MV-4-11 (cell line): ENCODE results near the gene PCDHGB2.
"Not testable (repeated sequence)": the region's sequence is repeated elsewhere in the genome, so short reads cannot be mapped to it uniquely, and the experiment has no call there.

Experiments
- DNase-seq: peaks from one replicate; lab custom pipeline; 2025; lab: John Stamatoyannopoulos, UW

The PCDHGB2 gene

DNA sequence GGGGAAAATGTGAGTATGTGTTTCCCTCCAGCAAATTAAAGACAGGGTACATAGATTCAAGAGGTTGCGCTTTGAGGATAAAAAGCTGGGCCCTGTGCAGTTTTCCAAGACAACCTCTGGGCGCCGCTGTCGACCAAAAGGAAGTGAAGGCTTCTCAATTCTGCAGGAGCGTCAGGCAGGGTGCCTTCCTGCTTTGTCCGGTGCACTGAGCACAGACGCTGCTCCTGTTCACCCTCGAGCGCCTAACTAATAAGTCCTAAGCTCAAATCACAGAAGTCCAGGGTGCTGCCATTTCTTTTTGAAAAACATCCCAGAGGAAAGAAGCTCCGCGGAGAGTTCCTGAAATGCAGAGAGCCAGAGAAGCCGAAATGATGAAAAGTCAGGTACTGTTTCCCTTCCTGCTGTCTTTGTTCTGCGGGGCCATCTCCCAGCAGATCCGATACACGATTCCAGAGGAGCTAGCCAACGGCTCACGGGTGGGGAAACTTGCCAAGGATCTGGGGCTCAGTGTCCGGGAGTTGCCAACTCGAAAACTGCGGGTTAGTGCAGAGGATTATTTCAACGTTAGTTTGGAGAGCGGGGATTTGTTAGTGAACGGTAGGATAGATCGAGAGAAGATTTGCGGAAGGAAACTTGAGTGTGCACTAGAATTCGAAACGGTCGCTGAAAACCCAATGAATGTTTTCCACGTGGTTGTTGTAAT, 9.7 kb upstream of the PCDHGB2 start, which contains the start of gene PCDHGB1:
PCDHGB1 (plus strand) TSS at position 183 of the 703 bp plus-strand sequence; CDS start at position 345, 162 bp downstream.
- no peak for DNase-seq

DNA sequence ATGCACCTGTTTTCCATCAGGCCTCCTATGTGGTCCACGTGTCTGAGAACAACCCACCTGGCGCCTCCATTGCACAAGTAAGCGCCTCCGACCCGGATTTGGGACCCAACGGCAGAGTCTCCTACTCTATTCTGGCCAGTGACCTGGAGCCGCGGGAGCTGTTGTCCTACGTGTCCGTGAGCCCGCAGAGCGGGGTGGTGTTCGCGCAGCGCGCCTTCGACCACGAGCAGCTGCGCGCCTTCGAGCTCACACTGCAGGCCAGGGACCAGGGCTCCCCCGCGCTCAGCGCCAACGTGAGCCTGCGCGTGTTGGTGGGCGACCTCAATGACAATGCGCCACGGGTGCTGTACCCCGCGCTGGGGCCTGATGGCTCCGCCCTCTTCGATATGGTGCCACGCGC, 8.2 kb upstream of the PCDHGB2 start:
- DNase-seq = no peak

DNA sequence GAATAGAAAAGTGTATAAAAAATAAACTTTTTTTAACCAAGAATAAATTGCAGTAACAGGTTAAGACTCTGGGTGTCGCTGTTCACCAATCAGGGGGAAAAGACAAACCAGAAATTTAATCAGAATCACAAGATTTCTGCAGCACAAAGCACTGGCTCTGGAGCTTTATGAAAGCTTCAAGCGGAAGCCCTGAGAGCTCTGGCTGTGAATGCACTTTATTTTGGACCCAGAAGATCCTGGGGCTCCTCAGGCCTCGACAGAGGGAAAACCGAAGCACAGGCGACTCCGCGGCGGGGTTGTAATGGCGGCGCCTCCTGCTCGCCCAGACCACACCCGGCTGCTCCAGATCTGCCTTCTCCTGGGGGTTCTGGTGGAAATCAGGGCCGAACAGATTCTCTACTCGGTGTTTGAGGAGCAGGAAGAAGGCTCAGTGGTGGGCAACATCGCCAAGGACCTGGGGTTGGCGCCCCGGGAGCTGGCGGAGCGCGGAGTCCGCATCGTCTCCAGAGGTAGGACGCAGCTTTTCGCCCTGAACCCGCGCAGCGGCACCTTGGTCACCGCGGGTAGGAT, 4.8 kb upstream of the PCDHGB2 start, which contains the start of gene PCDHGA4:
PCDHGA4 (plus strand) TSS at position 122 of the 570 bp plus-strand sequence; CDS start at position 209, 87 bp downstream.
- no peak for DNase-seq

DNA sequence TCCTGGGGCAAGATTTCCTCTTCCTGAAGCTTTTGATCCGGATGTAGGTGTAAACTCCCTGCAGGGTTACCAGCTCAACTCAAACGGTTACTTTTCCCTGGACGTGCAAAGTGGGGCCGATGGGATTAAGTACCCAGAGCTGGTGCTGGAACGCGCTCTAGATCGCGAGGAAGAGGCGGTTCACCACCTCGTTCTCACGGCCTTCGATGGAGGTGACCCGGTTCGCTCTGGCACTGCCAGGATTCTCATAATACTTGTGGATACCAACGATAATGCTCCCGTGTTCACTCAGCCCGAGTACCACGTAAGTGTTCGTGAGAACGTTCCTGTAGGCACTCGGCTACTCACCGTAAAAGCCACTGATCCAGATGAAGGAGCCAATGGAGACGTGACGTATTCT, 4.2 kb upstream of the PCDHGB2 start:
- DNase-seq = no peak

DNA sequence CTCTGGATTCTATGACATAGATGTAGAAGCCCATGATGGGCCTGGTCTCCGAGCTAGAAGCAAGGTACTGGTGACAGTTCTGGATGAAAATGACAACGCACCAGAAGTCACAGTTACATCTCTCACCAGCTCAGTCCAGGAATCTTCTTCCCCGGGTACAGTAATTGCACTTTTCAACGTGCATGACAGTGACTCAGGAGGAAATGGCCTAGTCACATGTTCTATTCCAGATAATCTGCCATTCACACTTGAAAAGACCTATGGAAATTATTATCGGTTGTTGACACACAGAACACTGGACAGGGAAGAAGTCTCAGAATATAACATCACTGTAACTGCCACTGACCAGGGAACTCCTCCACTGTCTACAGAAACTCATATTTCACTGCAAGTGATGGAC, 3.7 kb upstream of the PCDHGB2 start:
- no peak for DNase-seq

DNA sequence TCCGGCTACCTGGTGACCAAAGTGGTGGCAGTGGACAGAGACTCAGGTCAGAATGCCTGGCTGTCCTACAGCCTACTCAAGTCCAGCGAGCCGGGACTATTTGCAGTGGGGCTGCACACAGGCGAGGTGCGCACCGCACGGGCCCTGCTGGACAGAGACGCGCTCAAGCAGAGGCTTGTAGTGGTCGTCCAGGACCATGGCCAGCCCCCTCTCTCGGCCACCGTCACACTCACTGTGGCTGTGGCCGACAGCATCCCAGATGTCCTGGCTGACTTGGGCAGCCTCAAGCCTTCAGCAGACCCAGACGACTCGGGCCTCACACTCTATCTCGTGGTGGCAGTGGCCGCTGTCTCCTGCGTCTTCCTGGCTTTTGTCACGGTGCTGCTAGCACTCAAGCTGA, 2.8 kb upstream of the PCDHGB2 start:
- DNase-seq = no peak

DNA sequence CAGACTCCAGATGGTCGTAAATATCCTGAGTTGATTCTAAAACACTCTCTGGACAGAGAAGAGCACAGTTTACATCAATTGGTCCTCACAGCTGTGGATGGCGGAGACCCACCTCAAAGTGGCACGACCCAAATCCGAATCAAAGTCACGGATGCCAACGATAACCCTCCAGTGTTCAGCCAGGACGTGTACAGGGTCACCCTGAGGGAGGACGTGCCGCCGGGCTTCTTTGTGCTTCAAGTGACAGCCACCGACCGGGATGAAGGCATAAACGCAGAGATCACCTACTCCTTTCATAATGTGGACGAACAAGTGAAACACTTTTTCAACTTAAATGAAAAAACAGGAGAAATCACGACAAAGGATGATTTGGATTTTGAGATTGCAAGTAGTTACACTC, 891 bp downstream of the PCDHGB2 start:
- DNase-seq = no peak

DNA sequence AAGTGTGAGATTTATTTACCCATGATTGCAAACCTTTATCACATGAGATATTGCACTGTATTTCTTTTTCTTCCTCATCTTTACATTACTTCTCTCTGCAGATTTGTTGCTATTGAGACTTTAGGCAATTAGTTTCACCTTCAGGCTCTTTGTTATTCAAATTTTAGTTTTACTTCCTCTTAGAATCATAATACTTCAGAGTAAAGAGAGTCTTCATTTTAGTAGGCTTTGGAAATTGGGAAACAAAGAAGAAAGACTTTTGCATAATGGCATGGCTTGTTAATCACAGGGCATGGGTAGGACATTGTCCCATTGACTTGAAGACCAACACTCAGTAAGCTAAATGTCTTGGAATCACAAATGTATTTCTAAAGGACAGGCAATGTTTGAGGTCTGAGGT, 2.9 kb downstream of the PCDHGB2 start:
- peak; percentile 81 for DNase-seq

DNA sequence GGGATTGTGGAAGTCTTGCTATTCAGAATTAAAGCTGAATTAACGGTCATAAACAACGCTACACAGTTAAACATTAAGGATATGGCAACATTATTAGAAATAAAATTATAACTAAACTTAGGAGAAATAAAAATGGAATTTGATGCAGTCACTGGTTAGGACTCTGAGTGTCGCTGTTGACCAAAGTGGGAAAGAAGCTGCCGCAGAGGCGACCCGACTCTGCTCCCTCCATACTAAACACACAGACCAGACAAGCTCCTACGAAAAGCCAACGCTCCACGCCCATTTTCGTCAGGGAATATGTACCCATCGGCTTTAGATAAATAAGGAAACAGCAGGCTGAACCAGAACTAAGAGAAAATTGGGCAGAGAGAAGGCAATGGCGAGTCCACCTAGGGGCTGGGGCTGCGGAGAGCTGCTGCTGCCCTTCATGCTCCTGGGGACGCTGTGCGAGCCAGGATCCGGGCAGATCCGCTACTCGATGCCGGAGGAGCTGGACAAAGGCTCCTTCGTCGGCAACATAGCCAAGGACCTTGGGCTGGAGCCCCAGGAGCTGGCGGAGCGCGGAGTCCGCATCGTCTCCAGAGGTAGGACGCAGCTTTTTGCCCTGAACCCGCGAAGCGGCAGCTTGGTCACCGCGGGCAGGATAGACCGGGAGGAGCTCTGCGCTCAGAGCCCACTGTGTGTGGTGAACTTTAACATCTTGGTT, 4.3 kb downstream of the PCDHGB2 start, which contains the start of gene PCDHGA5:
PCDHGA5 (plus strand) TSS at position 211 of the 709 bp plus-strand sequence; CDS start at position 380, 169 bp downstream.
- no peak for DNase-seq

DNA sequence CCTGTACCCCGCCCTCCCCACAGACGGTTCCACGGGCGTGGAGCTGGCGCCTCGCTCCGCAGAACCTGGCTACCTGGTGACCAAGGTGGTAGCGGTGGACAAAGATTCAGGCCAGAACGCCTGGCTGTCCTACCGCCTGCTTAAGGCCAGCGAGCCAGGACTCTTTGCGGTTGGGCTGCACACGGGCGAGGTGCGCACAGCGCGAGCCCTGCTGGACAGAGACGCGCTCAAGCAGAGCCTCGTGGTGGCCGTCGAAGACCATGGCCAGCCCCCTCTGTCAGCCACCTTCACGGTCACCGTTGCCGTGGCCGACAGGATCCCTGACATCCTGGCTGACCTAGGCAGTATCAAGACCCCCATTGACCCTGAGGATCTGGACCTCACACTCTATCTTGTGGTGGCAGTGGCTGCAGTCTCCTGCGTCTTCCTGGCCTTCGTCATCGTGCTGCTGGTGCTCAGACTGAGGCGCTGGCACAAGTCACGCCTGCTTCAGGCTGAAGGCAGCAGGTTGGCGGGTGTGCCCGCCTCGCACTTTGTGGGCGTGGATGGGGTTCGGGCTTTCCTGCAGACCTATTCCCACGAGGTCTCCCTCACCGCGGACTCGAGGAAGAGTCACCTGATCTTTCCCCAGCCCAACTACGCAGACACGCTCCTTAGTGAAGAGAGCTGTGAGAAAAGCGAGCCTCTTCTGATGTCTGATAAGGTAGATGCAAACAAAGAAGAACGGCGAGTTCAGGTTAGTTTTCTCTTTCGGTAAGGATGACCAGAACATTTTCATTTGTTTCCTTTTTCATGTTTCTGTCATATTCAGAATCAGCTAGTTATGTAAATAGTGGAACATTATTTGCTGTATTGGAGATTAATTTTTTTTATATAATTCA, 6.5 kb downstream of the PCDHGB2 start:
- no peak for DNase-seq

DNA sequence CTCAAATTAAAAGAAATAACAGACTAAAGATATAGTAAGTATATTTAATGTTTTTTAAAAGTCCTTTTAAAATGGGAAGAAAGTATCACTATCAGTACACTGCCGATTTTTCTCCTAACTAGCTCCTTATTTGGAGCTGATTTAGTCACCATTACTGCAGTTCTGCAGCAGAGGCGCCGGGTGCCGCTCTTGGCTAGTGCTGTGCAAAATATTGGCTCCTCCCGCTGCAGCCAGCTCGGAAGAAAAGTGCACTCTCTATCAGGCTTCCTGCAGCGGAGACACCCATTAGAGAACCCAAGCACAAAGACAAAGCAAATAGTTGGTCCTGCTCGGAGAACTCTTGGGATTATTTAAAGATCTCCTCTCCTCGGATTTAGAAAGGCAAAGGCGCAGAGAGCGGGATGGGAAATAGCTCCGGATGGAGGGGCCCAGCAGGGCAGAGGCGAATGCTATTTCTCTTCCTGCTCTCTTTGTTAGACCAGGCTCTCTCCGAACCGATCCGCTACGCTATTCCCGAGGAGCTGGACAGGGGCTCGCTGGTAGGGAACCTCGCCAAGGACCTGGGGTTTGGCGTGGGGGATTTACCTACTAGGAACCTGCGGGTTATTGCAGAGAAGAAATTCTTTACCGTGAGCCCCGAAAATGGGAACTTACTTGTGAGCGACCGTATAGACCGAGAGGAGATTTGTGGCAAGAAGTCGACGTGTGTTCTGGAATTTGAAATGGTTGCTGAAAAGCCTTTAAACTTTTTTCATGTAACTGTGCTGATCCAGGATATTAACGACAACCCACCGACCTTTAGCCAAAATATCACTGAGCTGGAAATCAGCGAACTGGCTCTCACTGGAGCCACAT, 10.4 kb downstream of the PCDHGB2 start, which contains the start of gene PCDHGB3:
PCDHGB3 (plus strand) TSS at position 249 of the 855 bp plus-strand sequence; CDS start at position 402, 153 bp downstream.
- no peak for DNase-seq

DNA sequence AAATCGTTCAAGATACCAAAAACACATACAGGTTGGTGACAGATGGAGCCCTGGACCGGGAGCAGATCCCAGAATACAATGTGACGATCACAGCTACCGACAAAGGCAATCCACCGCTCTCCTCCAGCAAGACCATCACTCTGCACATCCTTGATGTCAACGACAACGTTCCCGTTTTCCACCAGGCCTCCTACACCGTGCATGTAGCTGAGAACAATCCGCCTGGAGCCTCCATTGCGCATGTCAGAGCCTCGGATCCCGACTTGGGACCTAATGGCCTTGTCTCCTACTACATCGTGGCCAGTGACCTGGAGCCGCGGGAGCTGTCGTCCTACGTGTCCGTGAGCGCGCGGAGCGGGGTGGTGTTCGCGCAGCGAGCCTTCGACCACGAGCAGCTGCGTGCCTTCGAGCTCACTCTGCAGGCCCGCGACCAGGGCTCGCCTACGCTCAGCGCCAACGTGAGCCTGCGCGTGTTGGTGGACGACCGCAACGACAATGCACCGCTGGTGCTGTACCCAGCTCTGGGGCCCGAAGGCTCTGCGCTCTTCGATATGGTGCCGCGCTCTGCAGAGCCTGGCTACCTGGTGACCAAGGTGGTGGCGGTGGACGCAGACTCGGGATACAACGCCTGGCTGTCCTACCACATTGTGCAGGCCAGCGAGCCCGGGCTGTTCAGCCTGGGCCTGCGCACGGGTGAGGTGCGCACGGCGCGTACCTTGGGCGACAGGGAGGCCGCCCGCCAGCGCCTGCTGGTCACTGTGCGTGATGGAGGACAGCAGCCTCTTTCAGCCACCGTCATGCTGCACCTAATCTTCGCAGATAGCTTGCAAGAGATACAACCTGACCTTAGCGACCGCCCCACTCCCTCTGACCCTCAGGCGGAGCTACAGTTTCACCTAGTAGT, 12.0 kb downstream of the PCDHGB2 start:
- DNase-seq = no peak

DNA sequence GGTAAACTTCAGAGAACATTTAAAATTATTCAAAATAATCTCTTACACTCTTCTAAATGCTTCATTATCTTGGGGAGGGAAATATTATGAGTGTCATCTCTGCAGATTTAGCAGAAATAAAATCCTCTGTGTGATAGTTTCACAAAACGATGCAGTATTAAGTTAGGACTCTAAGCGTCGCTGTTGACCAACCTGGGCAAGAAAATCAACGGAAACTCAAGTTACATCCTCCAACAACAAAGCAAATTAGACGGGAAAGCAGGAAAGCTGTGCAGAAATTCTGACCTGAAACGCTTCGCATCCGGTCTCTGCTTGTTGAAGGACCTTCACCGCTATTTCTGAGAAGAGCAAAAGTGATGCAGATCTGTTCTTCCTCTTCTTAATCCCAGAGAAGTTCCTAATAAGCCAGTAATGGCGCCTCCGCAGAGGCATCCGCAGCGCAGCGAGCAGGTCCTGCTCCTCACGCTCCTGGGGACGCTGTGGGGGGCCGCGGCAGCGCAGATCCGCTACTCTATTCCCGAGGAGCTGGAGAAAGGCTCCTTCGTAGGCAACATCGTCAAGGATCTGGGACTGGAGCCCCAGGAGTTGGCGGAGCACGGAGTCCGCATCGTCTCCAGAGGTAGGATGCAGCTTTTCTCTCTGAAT, 14.0 kb downstream of the PCDHGB2 start, which contains the start of gene PCDHGA6:
PCDHGA6 (plus strand) TSS at position 219 of the 645 bp plus-strand sequence; CDS start at position 412, 193 bp downstream.
- DNase-seq = no peak

DNA sequence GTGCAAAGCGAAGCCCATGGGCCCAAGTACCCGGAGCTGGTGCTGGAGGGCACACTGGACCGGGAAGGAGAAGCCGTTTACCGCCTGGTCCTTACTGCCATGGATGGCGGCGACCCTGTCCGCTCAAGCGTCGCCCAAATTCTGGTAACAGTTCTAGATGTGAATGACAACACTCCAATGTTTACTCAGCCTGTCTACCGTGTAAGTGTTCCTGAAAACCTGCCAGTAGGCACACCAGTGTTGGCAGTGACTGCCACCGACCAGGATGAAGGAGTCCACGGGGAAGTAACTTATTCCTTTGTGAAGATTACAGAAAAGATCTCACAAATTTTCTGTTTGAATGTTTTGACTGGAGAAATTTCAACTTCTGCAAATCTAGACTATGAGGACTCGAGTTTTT, 14.8 kb downstream of the PCDHGB2 start:
- DNase-seq = no peak

DNA sequence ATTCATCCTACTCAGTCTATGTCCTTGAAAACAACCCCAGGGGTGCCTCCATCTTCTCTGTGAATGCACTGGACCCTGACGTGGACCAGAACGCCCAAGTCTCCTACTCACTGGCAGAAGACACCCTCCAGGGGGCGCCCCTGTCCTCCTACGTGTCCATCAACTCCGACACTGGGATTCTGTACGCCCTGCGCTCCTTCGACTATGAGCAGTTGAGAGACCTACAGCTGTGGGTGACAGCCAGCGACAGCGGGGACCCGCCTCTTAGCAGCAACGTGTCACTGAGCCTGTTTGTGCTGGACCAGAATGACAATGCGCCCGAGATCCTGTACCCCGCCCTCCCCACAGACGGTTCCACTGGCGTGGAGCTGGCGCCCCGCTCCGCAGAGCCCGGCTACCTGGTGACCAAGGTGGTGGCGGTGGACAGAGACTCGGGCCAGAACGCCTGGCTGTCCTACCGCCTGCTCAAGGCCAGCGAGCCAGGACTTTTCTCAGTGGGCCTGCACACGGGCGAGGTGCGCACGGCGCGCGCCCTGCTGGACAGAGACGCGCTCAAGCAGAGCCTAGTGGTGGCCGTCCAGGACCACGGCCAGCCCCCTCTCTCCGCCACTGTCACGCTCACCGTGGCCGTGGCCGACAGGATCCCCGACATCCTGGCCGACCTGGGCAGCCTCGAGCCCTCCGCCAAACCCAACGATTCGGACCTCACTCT, 15.8 kb downstream of the PCDHGB2 start:
- DNase-seq = not testable (repeated sequence)

DNA sequence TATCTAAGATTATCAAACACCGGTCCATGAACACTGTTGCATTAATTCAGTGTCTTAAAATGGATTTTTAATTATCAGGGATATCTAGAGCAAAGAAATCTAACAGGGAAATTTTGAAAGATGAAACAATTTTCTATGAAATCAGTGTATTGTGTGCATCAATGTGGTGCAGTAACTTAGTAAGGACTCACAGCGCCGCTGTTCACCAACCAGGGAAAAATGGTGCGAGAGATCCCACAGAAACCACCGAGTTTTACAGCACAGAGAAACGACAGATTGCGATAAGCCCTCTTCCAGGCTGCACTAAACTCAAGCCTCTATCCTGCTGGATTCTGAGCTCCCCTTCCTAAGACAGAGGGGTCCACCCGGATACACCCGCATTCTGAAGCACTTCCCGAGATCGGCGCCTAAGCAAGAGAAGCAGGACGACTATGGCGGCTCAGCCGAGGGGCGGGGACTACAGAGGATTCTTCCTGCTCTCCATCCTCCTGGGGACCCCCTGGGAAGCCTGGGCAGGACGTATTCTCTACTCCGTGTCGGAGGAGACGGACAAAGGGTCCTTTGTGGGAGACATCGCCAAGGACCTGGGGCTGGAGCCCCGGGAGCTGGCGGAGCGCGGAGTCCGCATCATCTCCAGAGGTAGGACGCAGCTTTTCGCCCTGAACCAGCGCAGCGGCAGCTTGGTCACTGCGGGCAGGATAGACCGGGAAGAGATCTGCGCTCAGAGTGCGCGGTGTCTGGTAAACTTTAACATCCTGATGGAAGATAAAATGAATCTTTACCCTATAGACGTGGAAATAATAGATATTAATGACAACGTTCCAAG, 22.9 kb downstream of the PCDHGB2 start, which contains the start of gene PCDHGA7:
PCDHGA7 (plus strand) TSS at position 274 of the 826 bp plus-strand sequence; CDS start at position 432, 158 bp downstream.
- no peak for DNase-seq

DNA sequence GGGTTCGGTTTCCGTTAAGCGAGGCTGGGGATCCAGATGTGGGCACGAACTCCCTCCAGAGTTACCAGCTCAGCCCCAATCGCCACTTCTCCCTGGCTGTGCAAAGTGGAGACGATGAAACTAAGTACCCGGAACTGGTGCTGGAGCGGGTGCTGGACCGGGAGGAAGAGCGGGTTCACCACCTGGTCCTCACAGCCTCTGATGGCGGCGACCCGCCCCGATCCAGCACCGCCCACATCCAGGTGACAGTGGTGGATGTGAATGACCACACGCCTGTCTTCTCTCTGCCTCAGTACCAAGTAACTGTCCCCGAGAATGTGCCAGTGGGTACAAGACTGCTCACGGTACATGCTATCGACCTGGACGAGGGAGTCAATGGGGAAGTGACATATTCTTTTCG, 23.6 kb downstream of the PCDHGB2 start:
- DNase-seq = no peak
